Karpas-422 (cell line): ENCODE measurements around the gene ZNF221. TPM values are rescaled to one million over a fixed set of nuclear protein-coding genes. Genes with fewer than 3 reads are reported as not detected.
A peak's percentile ranks its signal among the peaks of the same experiment; 100 is the strongest.

Experiments
- DNase-seq: peaks from one replicate; pipeline ENCODE4 v3.0.0-alpha.2; 2015
- H2AFZ ChIP-seq: fragments of 200-600 bp; sonication (generic); 2 replicates; pipeline ENCODE4 v1.6.1; 2014; ENCODE audit warnings: antibody characterized with exemption, low read length, mixed read lengths
- H3K27ac ChIP-seq: fragments of 200-600 bp; sonication (generic); 2 replicates; pipeline ENCODE4 v1.5.1; 2014; ENCODE audit warnings: mild to moderate bottlenecking, low read length, moderate library complexity
- H3K27me3 ChIP-seq: fragments of 200-600 bp; sonication (generic); 2 replicates; pipeline ENCODE4 v1.6.1; 2014; ENCODE audit warnings: low read length, mixed read lengths
- H3K36me3 ChIP-seq: fragments of 200-600 bp; sonication (generic); 2 replicates; pipeline ENCODE4 v1.6.1; 2014; ENCODE audit warnings: low read length, mixed read lengths; ENCODE audit not compliant: insufficient read depth
- H3K4me1 ChIP-seq: fragments of 200-600 bp; sonication (generic); 2 replicates; pipeline ENCODE4 v1.6.1; 2014; ENCODE audit warnings: mild to moderate bottlenecking, low read length, mixed read lengths
- H3K4me2 ChIP-seq: fragments of 200-600 bp; sonication (generic); 2 replicates; pipeline ENCODE4 v1.6.1; 2014; ENCODE audit warnings: low read length, low read depth, mild to moderate bottlenecking; ENCODE audit not compliant: poor library complexity, severe bottlenecking
- H3K4me3 ChIP-seq: fragments of 200-600 bp; sonication (generic); 2 replicates; pipeline ENCODE4 v1.5.1; 2014; ENCODE audit warnings: mild to moderate bottlenecking, antibody characterized with exemption, low read length, mixed read lengths
- H3K79me2 ChIP-seq: fragments of 200-600 bp; sonication (generic); 2 replicates; pipeline ENCODE4 v1.6.1; 2014; ENCODE audit warnings: mild to moderate bottlenecking, low read length, mixed read lengths
- H3K9ac ChIP-seq: fragments of 200-600 bp; sonication (generic); 2 replicates; pipeline ENCODE4 v1.6.0; 2014; ENCODE audit warnings: low read length
- H3K9me2 ChIP-seq: fragments of 200-600 bp; sonication (generic), shearing (Covaris generic); replicated peaks from 2 replicates; pipeline ENCODE4 v1.6.0; 2014; ENCODE audit warnings: mild to moderate bottlenecking, low read length, moderate library complexity; ENCODE audit not compliant: insufficient read depth
- H3K9me3 ChIP-seq: fragments of 300-700, 200-600 bp; sonication (generic); 2 replicates; pipeline ENCODE4 v1.6.1; 2014; ENCODE audit warnings: low read length, mixed read lengths
- H4K20me1 ChIP-seq: fragments of 200-600 bp; sonication (generic); 2 replicates; pipeline ENCODE4 v1.6.1; 2014; ENCODE audit warnings: mild to moderate bottlenecking, antibody characterized with exemption, low read length, low read depth; ENCODE audit not compliant: insufficient read depth
- small RNA-seq: library from RNA; depleted of rRNA; stranded (forward); fragments of <200 nt; gene quantifications from one replicate; pipeline ENCODE3, GENCODE V24; 2014
- total RNA-seq: library from RNA; depleted of rRNA; stranded (reverse); fragments of >200 nt; shearing (Covaris generic); gene quantifications from 2 replicates; pipeline ENCODE4 v1.2.3, GENCODE V29; 2014; ENCODE audit warnings: low replicate concordance; rRNA removed

The ZNF221 gene
- total RNA-seq, 1 experiment from 2014 or later: 0.19 TPM

DNA sequence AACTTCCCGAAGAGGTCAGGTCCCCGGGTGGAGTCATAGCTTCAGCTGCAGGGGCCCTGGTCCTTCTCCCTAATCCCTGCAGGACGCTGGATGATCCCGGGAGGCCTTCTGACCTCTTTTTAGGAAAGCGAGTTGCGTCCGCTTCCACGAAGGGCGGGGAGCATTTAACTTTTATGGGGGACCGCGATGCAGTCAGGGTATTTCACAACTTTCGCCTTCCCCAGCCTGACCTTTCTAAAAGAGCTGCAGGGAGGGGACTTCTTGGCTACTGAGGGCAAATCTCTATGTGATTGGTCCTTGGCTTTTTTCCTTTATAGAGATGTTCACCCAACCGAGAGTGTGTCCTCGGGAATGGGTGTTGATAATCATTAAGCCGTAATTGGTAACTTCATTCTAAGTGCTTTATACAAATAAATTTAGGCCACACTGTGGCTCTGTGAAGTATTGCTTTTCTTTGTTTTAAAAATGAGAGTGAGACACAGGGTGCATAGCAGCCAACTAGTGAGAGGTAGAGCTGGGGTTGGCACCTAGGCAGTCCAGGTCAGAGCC, 52.5 kb downstream of the ZNF221 start:
- peak overlapping the region; percentile 88 for H3K4me3 ChIP-seq
- H3K79me2 ChIP-seq: no peaks in the 10 kb centered on the region; the same call in 1 of the 2 replicates
- peak overlapping the region; percentile 34; the same call in 1 of the 2 replicates for H3K27ac ChIP-seq
- H2AFZ ChIP-seq: peak overlapping the region; percentile 100; the same call in 1 of the 2 replicates
- no peaks in the 10 kb centered on the region for H3K9me2 ChIP-seq
- H3K27me3 ChIP-seq: no peaks in the 10 kb centered on the region
- peak; percentile 62 for DNase-seq
- H4K20me1 ChIP-seq: no peaks in the 10 kb centered on the region
- peaks cover 10% of the 10 kb centered on the region for H3K9me3 ChIP-seq
- H3K4me2 ChIP-seq: peak overlapping the region; percentile 74
- peaks cover 21% of the 10 kb centered on the region for H3K36me3 ChIP-seq
- peak overlapping the region; percentile 79 for H3K9ac ChIP-seq
- peaks cover 10% of the 10 kb centered on the region for H3K4me1 ChIP-seq

DNA sequence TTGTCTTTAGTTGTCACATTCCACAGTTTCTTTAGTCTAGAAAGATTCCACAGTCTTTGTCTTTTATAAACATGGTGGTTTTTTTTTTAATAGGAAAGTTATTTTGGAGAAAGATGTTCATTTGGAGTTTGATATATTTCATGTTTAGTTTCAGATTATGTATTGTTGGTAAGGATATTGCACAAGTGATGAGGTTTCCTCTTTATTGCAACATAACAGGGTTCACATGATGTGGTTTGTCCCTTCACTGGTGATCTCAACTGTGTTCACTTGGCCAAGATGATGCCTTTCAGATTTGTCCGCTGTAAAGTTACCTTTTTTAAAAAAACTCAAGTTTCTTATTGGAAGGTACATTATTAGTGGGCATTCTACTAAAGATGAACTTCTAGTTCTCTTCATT, 54.9 kb downstream of the ZNF221 start:
- H3K4me2 ChIP-seq: no peak overlapping the region
- H2AFZ ChIP-seq: no peak overlapping the region
- peaks cover 10% of the 10 kb centered on the region for H3K4me1 ChIP-seq
- no peaks in the 10 kb centered on the region for H3K27me3 ChIP-seq
- no peak overlapping the region for H3K27ac ChIP-seq
- H3K9me3 ChIP-seq: peaks cover 27% of the 10 kb centered on the region
- no peaks in the 10 kb centered on the region for H4K20me1 ChIP-seq
- H3K9ac ChIP-seq: no peak overlapping the region
- no peaks in the 10 kb centered on the region; the same call in 1 of the 2 replicates for H3K79me2 ChIP-seq
- H3K4me3 ChIP-seq: no peak overlapping the region
- no peaks in the 10 kb centered on the region for H3K9me2 ChIP-seq
- no peak for DNase-seq
- H3K36me3 ChIP-seq: peaks cover 45% of the 10 kb centered on the region

DNA sequence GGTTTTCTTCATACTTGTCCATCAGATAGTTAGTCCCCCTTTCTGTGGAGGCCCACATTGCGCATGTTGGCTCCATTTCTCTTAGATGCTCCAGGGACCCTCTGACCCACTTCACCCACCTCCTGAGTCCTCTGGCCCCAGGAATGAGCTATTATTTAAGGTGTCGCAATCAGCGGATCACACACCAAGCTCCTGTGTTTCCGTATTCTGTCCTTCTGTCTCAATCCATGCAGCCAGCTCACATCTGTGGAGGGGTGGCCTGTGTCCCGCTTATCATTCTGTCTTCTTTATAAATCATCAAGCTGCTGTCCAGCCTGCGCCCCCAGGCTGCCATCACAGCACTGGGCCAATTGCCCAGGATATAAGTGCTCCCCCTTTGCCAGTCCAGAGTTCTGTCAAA, 56.4 kb downstream of the ZNF221 start:
- H3K27ac ChIP-seq: no peak overlapping the region
- H4K20me1 ChIP-seq: no peaks in the 10 kb centered on the region
- H3K4me1 ChIP-seq: peaks cover 7% of the 10 kb centered on the region
- H3K27me3 ChIP-seq: no peaks in the 10 kb centered on the region
- H3K9me2 ChIP-seq: no peaks in the 10 kb centered on the region
- no peak for DNase-seq
- no peak overlapping the region for H2AFZ ChIP-seq
- no peaks in the 10 kb centered on the region; the same call in 1 of the 2 replicates for H3K79me2 ChIP-seq
- no peak overlapping the region for H3K9ac ChIP-seq
- H3K4me3 ChIP-seq: no peak overlapping the region
- peaks cover 59% of the 10 kb centered on the region for H3K36me3 ChIP-seq
- H3K4me2 ChIP-seq: no peak overlapping the region
- H3K9me3 ChIP-seq: peaks cover 34% of the 10 kb centered on the region

GRCh38 chr19:44010468-44010867, 59.4 kb downstream of the ZNF221 start:
- Histone ChIP-seq H2AFZ (no peak overlapping the region), H3K9me2 (no peaks in the 10 kb centered on the region), H3K79me2 (no peaks in the 10 kb centered on the region), H3K9ac (no peak overlapping the region), H3K4me2 (no peak overlapping the region), H3K36me3 (peaks cover 59% of the 10 kb centered on the region), H3K4me3 (no peak overlapping the region), H3K4me1 (no peaks in the 10 kb centered on the region), H3K27me3 (no peaks in the 10 kb centered on the region), H3K9me3 (peaks cover 48% of the 10 kb centered on the region), H4K20me1 (no peaks in the 10 kb centered on the region), H3K27ac (no peak overlapping the region)
- no peak for DNase-seq

Small RNAs within 50 kb of the gene (small RNA-seq; reads per million reads assigned to genes)
- gene AC006213.5: not detected

Other genes starting within 250 kb of the ZNF221 start
- gene IRGC, start 235.2 kb upstream of the ZNF221 start, total RNA-seq: not detected in 2 replicates
- 11.0 and 27.8 TPM in 2 replicates for gene SMG9, start 196.3 kb upstream of the ZNF221 start, total RNA-seq
- 0.32 TPM in 1 of 2 replicates, not detected in the other for gene KCNN4, start 170.3 kb upstream of the ZNF221 start, total RNA-seq
- not detected in 2 replicates for gene LYPD5, start 148.8 kb upstream of the ZNF221 start, total RNA-seq
- 14.4 and 18.5 TPM in 2 replicates for gene ZNF283, start 123.9 kb upstream of the ZNF221 start, total RNA-seq
- gene ZNF404, start 67.3 kb upstream of the ZNF221 start, total RNA-seq: 0.22 and 2.6 TPM in 2 replicates
- 17.5 and 21.7 TPM in 2 replicates for gene ZNF45, start 15.9 kb upstream of the ZNF221 start, total RNA-seq
- gene ZNF155, start 33.0 kb downstream of the ZNF221 start, total RNA-seq: not detected in 2 replicates
- gene ZNF230, start 51.7 kb downstream of the ZNF221 start, total RNA-seq: 2.9 and 4.3 TPM in 2 replicates
- 1.6 and 1.7 TPM in 2 replicates for gene ZNF222, start 74.2 kb downstream of the ZNF221 start, total RNA-seq
- gene ZNF223, start 100.8 kb downstream of the ZNF221 start, total RNA-seq: 0.65 TPM in 1 of 2 replicates, not detected in the other
- not detected in 2 replicates for gene ZNF284, start 120.9 kb downstream of the ZNF221 start, total RNA-seq
- gene ZNF224, start 143.1 kb downstream of the ZNF221 start, total RNA-seq: 25.3 and 56.1 TPM in 2 replicates
- gene ZNF225, start 162.2 kb downstream of the ZNF221 start, total RNA-seq: 5.1 and 5.2 TPM in 2 replicates
- 2.0 and 3.0 TPM in 2 replicates for gene ZNF234, start 190.3 kb downstream of the ZNF221 start, total RNA-seq
- gene ZNF226, start 213.9 kb downstream of the ZNF221 start, total RNA-seq: 10.7 and 26.6 TPM in 2 replicates